Measurements from ENCODE around the gene CSNK1D.

DNA sequence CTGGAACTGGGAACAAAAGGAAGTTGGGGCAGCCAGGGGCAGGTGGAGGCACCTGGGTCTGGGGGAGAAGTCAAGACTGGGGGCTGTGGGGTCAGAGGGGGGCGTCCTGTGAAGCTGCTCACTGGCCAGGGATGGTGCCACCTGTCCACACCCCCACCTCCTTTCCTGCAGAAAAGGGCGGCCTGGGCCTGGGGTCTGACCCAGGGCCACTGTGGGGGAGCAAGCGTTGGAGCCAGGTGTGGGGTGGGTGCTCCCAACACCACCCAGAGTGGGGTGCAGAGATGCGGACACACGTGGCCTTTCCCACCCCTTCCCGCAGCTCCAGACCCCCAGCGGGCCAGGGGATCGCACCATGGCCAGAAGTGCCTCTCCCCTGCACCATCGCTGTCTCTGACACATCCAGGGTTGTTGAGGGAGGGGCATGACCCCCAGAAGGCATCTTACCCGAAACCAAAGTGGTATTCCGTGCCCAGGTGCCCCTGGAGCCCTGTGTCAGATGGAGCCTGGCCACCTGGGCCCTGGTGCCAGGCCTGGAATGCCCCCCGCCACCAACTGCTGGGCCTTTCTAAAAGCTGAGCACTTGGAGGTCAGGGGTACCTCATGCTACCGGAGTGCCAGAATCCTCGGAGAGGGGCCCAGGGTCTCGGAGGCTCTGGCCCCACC is 47.2 kb downstream of the CSNK1D start:
- TF ChIP-seq POLR2A (IDR thresholded peaks at IDR 0.05), result no peak
- TF ChIP-seq, protein P1, sequence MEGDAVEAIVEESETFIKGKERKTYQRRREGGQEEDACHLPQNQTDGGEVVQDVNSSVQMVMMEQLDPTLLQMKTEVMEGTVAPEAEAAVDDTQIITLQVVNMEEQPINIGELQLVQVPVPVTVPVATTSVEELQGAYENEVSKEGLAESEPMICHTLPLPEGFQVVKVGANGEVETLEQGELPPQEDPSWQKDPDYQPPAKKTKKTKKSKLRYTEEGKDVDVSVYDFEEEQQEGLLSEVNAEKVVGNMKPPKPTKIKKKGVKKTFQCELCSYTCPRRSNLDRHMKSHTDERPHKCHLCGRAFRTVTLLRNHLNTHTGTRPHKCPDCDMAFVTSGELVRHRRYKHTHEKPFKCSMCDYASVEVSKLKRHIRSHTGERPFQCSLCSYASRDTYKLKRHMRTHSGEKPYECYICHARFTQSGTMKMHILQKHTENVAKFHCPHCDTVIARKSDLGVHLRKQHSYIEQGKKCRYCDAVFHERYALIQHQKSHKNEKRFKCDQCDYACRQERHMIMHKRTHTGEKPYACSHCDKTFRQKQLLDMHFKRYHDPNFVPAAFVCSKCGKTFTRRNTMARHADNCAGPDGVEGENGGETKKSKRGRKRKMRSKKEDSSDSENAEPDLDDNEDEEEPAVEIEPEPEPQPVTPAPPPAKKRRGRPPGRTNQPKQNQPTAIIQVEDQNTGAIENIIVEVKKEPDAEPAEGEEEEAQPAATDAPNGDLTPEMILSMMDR (IDR thresholded peaks at IDR 0.05), result no peak

Measured in adrenal gland (tissue), 5 donors.